Smooth muscle cell (in vitro differentiated cells): Measurements from ENCODE around the gene GRIP2. TPM values are rescaled to one million over a fixed set of nuclear protein-coding genes. Genes with fewer than 3 reads are reported as not detected.

ENCODE experiments used
- DNase-seq: peaks from one replicate; lab custom pipeline; 2025; ENCODE audit not compliant: unreplicated experiment; lab: John Stamatoyannopoulos, UW
- H2AFZ ChIP-seq: fragments of 200-600 bp; sonication (generic); 2 replicates; pipeline ENCODE4 v1.6.0; 2016; ENCODE audit warnings: antibody characterized with exemption, low read depth, mild to moderate bottlenecking
- H3F3A ChIP-seq: fragments of 200-600 bp; sonication (generic); 2 replicates; pipeline ENCODE4 v1.6.0; 2017; ENCODE audit warnings: antibody characterized with exemption, low read depth
- H3K27ac ChIP-seq: fragments of 200-600 bp; sonication (generic); 2 replicates; pipeline ENCODE4 v1.5.1; 2016; ENCODE audit warnings: low read depth, mild to moderate bottlenecking
- H3K27me3 ChIP-seq: fragments of 200-600 bp; sonication (generic); 2 replicates; pipeline ENCODE4 v1.6.1; 2016; ENCODE audit warnings: low read depth, mild to moderate bottlenecking
- H3K36me3 ChIP-seq: fragments of 200-600 bp; sonication (generic); 2 replicates; pipeline ENCODE4 v1.5.1; 2016; ENCODE audit warnings: low read depth
- H3K4me1 ChIP-seq: fragments of 200-600 bp; sonication (generic); 2 replicates; pipeline ENCODE4 v1.5.1; 2016; ENCODE audit warnings: low read depth
- H3K4me2 ChIP-seq: fragments of 200-600 bp; sonication (generic); 2 replicates; pipeline ENCODE4 v1.6.0; 2016; ENCODE audit warnings: mild to moderate bottlenecking
- H3K4me3 ChIP-seq: fragments of 200-600 bp; sonication (generic); 2 replicates; pipeline ENCODE4 v1.5.1; 2016; ENCODE audit warnings: mild to moderate bottlenecking
- H3K79me2 ChIP-seq: fragments of 200-600 bp; sonication (generic); 2 replicates; pipeline ENCODE4 v1.6.0; 2016; ENCODE audit warnings: low read depth, mild to moderate bottlenecking
- H3K9ac ChIP-seq: fragments of 200-600 bp; sonication (generic); 2 replicates; pipeline ENCODE4 v1.6.0; 2016; ENCODE audit warnings: low read depth
- H3K9me3 ChIP-seq: fragments of 200-600 bp; sonication (generic); replicated peaks from 2 replicates; pipeline ENCODE4 v1.5.1; 2016; ENCODE audit warnings: low read depth
- H4K20me1 ChIP-seq: fragments of 200-600 bp; sonication (generic); 2 replicates; pipeline ENCODE4 v1.6.0; 2016; ENCODE audit warnings: low read depth
- CTCF ChIP-seq: fragments of 200-600 bp; sonication (generic); IDR thresholded peaks from 2 replicates; pipeline ENCODE4 v1.5.1; 2017; ENCODE audit warnings: borderline replicate concordance, mild to moderate bottlenecking, antibody characterized with exemption; ENCODE audit not compliant: insufficient read depth, poor library complexity, severe bottlenecking
- WGBS: methylation state at CpG from one replicate; pipeline ENCODE4 v1.1.7; 2016; ENCODE audit warnings: low lambda C conversion rate; 5-methylcytosine and 5-hydroxymethylcytosine counted together
- polyA plus RNA-seq: library from polyadenylated mRNA; unstranded; fragments of >200 nt; fragmentation: Nextera tagmentation; extraction: Ambion mirVana; gene quantifications from 2 replicates; pipeline ENCODE4 v1.2.1, GENCODE V29; 2016
- total RNA-seq: library from RNA; depleted of rRNA; stranded (reverse); fragments of >200 nt; gene quantifications from 2 replicates; pipeline ENCODE4 v1.2.3, GENCODE V29; 2014

Gene GRIP2
- total and polyA plus RNA-seq, 2 experiments from 2014 or later, result 2.0 to 6.5 TPM

GRCh38 chr3:14460342-14461005, 79.7 kb downstream of the GRIP2 start:
- Histone ChIP-seq H3K4me2 (no peak overlapping the region), H4K20me1 (no peaks in the 10 kb centered on the region), H3K27ac (no peak overlapping the region), H3K27me3 (no peaks in the 10 kb centered on the region), H3K9me3 (no peaks in the 10 kb centered on the region), H3F3A (no peaks in the 10 kb centered on the region), H3K9ac (no peak overlapping the region), H3K4me1 (peaks cover 8% of the 10 kb centered on the region), H3K36me3 (no peaks in the 10 kb centered on the region), H2AFZ (no peak overlapping the region), H3K4me3 (no peak overlapping the region), H3K79me2 (no peaks in the 10 kb centered on the region)
- TF ChIP-seq CTCF, result no peak
- DNase-seq, result no peak
- WGBS, result 90% methylated on average over 9 of the region's 9 CpGs

- H3K9ac ChIP-seq, result no peak overlapping the region
- H3K27me3 ChIP-seq, result no peaks in the 10 kb centered on the region
- H3K4me1 ChIP-seq, result peaks cover 8% of the 10 kb centered on the region
- no peak overlapping the region for H3K4me3 ChIP-seq
- H4K20me1 ChIP-seq, result no peaks in the 10 kb centered on the region
- no peaks in the 10 kb centered on the region for H3K36me3 ChIP-seq
- no peak for TF ChIP-seq CTCF
- no peaks in the 10 kb centered on the region for H3F3A ChIP-seq
- H2AFZ ChIP-seq, result no peak overlapping the region
- no peaks in the 10 kb centered on the region for H3K9me3 ChIP-seq
- WGBS, result 72% methylated on average over 3 of the region's 3 CpGs
- no peak overlapping the region for H3K27ac ChIP-seq
- H3K79me2 ChIP-seq, result no peaks in the 10 kb centered on the region
- DNase-seq, result no peak
- H3K4me2 ChIP-seq, result no peak overlapping the region
Observed at GRCh38 chr3:14459787-14460186, 80.4 kb downstream of the GRIP2 start.

- no peak for TF ChIP-seq CTCF
- Histone ChIP-seq H3F3A (no peaks in the 10 kb centered on the region), H3K9ac (no peak overlapping the region), H3K4me1 (peaks cover 8% of the 10 kb centered on the region), H3K9me3 (no peaks in the 10 kb centered on the region), H2AFZ (no peak overlapping the region), H3K36me3 (no peaks in the 10 kb centered on the region), H4K20me1 (no peaks in the 10 kb centered on the region), H3K4me2 (no peak overlapping the region), H3K27ac (no peak overlapping the region), H3K4me3 (no peak overlapping the region), H3K79me2 (no peaks in the 10 kb centered on the region), H3K27me3 (no peaks in the 10 kb centered on the region)
- WGBS, result 97% methylated on average over 5 of the region's 5 CpGs
- DNase-seq, result no peak
Observed at GRCh38 chr3:14459384-14459783, 80.8 kb downstream of the GRIP2 start.
